ENCODE data around the gene BMPR1A. TPM values are rescaled to one million over a fixed set of nuclear protein-coding genes. Genes with fewer than 3 reads are reported as not detected.

Gene BMPR1A
- total RNA-seq, 6 donors from 2014 or later, result 12.9 to 37.4 (median 30.6) TPM

DNA sequence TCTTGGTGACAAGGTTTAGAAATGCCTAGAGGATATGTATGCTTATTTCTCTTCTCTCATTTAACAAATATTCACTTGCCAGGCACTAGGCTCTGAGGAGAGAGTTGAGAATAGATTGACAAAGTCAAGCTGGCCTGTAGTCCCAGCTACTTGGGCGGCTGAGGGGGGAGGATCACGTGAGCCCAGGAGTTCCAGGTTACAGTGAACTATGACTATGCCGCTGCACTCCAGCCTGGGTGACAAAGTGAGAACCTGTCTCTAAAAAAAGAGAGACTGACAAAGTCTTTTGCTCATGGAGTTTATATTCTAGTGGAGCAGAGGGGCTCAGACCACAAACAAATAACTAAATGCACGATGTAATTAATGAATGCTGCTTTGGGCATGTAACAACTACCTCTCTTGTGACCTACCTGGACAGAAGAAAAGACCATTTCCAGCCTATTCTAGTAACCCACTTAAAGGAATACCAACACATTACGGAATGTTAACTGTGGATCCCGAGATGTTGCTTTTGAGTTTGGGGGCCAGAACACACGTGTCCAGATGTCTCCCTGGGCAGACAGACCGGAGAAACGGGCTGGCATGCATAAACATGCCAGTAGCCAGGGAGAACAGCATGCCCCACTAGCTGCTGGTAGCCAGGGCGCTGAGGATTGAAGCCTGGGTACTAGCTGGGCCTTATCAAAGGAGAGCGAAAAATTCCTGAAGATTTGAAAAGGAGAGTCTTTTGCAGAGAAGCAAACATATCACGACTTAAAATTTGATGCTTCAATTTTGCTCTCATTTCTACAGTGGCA is 2.6 kb upstream of the BMPR1A start:
- TF ChIP-seq, protein P1, sequence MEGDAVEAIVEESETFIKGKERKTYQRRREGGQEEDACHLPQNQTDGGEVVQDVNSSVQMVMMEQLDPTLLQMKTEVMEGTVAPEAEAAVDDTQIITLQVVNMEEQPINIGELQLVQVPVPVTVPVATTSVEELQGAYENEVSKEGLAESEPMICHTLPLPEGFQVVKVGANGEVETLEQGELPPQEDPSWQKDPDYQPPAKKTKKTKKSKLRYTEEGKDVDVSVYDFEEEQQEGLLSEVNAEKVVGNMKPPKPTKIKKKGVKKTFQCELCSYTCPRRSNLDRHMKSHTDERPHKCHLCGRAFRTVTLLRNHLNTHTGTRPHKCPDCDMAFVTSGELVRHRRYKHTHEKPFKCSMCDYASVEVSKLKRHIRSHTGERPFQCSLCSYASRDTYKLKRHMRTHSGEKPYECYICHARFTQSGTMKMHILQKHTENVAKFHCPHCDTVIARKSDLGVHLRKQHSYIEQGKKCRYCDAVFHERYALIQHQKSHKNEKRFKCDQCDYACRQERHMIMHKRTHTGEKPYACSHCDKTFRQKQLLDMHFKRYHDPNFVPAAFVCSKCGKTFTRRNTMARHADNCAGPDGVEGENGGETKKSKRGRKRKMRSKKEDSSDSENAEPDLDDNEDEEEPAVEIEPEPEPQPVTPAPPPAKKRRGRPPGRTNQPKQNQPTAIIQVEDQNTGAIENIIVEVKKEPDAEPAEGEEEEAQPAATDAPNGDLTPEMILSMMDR (IDR thresholded peaks at IDR 0.05), result no peak
- TF ChIP-seq POLR2AphosphoS5 (IDR thresholded peaks at IDR 0.05) (no peak), EP300 (IDR thresholded peaks at IDR 0.05) (no peak), POLR2A (IDR thresholded peaks at IDR 0.05) (no peak)
- Histone ChIP-seq H3K4me3 (no peak overlapping the region), H3K9me3 (no peaks in the 10 kb centered on the region), H3K36me3 (no peaks in the 10 kb centered on the region), H3K4me1 (peaks cover 3 to 29% (median 14%) of the 10 kb centered on the region in 4 donors), H3K27me3 (peaks cover 0 to 15% (median 3%) of the 10 kb centered on the region in 4 donors), H3K27ac (peak overlapping the region in 1 of 4 donors; percentile 32)
- 75 to 81% methylated on average over 12 of the region's 12 CpGs for WGBS, 2 donors
- ATAC-seq (ENCODE audit: low FRiP score in 2 of 2) (no peak), DNase-seq (peak in 1 of 2 donors; percentile 69)

DNA sequence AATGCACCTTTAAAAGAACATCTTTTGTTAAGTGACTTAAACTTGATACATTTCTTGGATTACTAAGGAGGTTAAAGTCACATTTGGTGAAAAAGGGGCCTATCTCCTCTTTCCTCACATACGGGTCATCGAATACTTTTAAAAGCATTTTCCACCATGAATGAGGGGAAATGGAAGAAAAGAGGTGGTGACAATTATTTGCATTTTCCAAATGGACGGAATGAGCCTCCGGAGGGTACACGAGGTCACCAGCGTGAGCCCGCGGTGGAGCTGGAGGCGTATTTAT is 1.0 kb upstream of the BMPR1A start:
- Histone ChIP-seq H3K4me1 (peaks cover 3 to 29% (median 14%) of the 10 kb centered on the region in 4 donors), H3K9me3 (no peaks in the 10 kb centered on the region), H3K27ac (peak overlapping the region; percentile 94 to 96 (median 95)), H3K4me3 (peak overlapping the region in 3 of 4 donors; percentile 74 to 83 (median 75)), H3K27me3 (peaks cover 0 to 15% (median 3%) of the 10 kb centered on the region in 4 donors), H3K36me3 (no peaks in the 10 kb centered on the region)
- no peak for TF ChIP-seq POLR2AphosphoS5 (IDR thresholded peaks at IDR 0.05)
- no peak for TF ChIP-seq EP300 (IDR thresholded peaks at IDR 0.05)
- TF ChIP-seq, protein P1 (IDR thresholded peaks at IDR 0.05), result no peak
- TF ChIP-seq POLR2A (IDR thresholded peaks at IDR 0.05), result no peak
- 2 to 13% methylated on average over 8 to 9 of the region's 9 CpGs for WGBS, 2 donors
- DNase-seq, result no peak
- ATAC-seq (ENCODE audit: low FRiP score in 2 of 2), result no peak

DNA sequence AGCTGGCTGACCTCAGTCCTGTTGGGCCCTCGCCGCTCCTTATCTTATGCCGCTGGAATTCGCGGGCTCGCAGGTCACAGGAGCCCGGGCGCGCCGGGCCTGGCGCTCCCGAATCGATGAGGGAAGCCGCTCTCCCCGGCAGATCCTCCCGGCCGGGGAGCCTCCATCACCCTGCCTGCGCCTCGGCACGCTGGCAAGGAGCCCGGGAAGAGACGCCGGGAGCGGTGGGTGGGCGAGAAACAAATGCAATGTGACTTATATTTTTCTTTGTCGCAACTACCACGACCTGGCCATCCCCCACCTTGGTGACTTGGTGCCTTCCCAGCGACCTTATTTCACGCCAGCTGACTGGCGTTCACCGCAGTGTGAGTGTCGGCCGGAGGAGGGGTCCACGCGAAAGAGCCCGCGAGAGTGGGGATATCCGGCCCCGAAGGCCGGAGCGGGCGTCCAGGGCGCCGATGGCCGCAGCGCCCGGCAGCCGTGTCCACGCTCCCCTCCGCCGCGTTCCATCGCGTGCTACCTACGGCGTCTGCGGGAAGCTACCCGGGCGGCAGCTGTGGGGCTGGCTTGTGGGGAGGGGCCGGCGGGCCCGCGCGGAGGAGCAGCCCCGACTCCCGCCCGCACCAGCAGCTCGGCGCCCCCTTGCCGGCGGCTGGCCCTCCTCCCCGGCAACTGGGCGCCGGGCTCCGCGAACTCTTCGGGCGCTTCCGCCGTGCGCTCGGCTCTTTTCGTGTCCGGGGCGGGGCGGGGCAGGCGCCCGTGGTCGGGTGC is 494 bp upstream of the BMPR1A start:
- DNase-seq (peak; percentile 87 to 99), ATAC-seq (ENCODE audit: low FRiP score in 2 of 2) (peak; percentile 89 to 96)
- 0% methylated on average over 4 to 31 of the region's 89 CpGs for WGBS, 2 donors
- TF ChIP-seq POLR2A (IDR thresholded peaks at IDR 0.05) (peak in 3 of 4 donors; percentile 63 to 89 (median 89)), POLR2AphosphoS5 (IDR thresholded peaks at IDR 0.05) (peak; percentile 10 to 50), EP300 (IDR thresholded peaks at IDR 0.05) (no peak)
- TF ChIP-seq, protein P1 (IDR thresholded peaks at IDR 0.05), result peak in 1 of 6 experiments; percentile 5
- Histone ChIP-seq H3K4me1 (peaks cover 3 to 29% (median 14%) of the 10 kb centered on the region in 4 donors), H3K4me3 (peak overlapping the region; percentile 62 to 83 (median 74)), H3K9me3 (no peaks in the 10 kb centered on the region), H3K36me3 (no peaks in the 10 kb centered on the region), H3K27ac (peak overlapping the region; percentile 94 to 96 (median 95)), H3K27me3 (peaks cover 0 to 15% (median 3%) of the 10 kb centered on the region in 4 donors)

DNA sequence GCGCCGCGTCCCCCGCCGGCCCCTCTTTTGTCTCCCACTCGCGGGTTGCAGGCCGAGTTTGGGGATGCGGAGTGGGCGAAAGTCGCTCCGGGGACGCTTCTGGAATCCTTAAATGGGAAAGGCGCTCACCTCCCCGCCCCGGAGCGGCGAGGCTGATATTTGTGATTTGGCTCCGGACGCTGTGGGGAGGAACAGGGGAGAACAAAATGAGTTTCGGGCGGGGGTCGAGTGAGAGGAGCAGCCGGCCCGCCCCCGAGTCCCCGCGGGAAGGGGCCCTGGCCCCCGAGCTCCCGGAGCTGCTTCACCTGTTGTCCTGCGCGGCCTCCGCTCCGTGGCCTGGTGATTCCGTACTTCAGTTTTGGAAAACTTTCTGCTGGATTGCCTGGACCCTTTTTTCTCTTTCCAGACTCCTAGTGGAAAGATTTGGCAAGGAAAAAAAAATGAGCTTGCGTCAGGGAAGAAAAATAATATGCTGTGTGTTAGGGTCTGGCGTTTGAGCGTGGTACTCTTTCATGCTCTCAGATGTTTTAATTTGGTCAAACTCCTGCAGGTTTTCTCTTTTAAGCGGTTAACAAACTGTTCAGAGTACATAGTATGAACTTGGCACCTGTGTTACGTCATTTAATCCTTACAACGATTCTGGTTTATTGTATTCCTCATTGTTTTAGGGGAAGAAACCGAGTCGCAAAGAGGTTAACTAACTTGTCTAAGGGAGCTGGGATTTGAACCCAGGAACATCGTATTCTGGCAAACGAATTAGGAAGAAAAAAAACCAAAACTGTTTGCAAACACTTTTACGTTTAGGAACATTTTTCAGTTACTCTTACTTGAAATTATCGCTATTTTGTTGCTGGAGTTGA is 924 bp downstream of the BMPR1A start:
- H3K36me3 ChIP-seq, result no peaks in the 10 kb centered on the region
- ATAC-seq (ENCODE audit: low FRiP score in 2 of 2) (peak in 1 of 2 donors; percentile 4), DNase-seq (peak in 1 of 2 donors; percentile 26)
- no peaks in the 10 kb centered on the region for H3K9me3 ChIP-seq
- TF ChIP-seq POLR2AphosphoS5 (IDR thresholded peaks at IDR 0.05), result no peak
- TF ChIP-seq POLR2A (IDR thresholded peaks at IDR 0.05), result peak in 1 of 4 donors; percentile 16
- TF ChIP-seq EP300 (IDR thresholded peaks at IDR 0.05), result no peak
- TF ChIP-seq, protein P1 (IDR thresholded peaks at IDR 0.05), result peak in 2 of 6 experiments; percentile 31 to 55
- H3K27me3 ChIP-seq, result peaks cover 0 to 15% (median 3%) of the 10 kb centered on the region in 4 donors
- peak overlapping the region; percentile 87 to 95 (median 94) for H3K27ac ChIP-seq
- peak overlapping the region; percentile 51 to 83 (median 74) for H3K4me3 ChIP-seq
- 4 to 7% methylated on average over 27 to 43 of the region's 47 CpGs for WGBS, 2 donors
- peaks cover 3 to 29% (median 14%) of the 10 kb centered on the region in 4 donors for H3K4me1 ChIP-seq
